HepG2 (cell line): Measurements from ENCODE around the gene TSHZ2. TPM values are rescaled to one million over a fixed set of nuclear protein-coding genes. Genes with fewer than 3 reads are reported as not detected.

ENCODE experiments used
- ADNP ChIP-seq: sonication (generic); formaldehyde crosslinking; IDR thresholded peaks from 2 replicates; pipeline ENCODE4 v1.4.0; 2020; ENCODE audit warnings: missing genetic modification reagents
- AKAP8 ChIP-seq: sonication (generic); formaldehyde crosslinking; IDR thresholded peaks from 2 replicates; pipeline ENCODE4 v1.5.1; 2020; ENCODE audit warnings: mild to moderate bottlenecking, missing genetic modification reagents
- ARID4A ChIP-seq: sonication (generic); formaldehyde crosslinking; IDR thresholded peaks from 2 replicates; pipeline ENCODE4 v1.5.0; 2020; ENCODE audit warnings: mild to moderate bottlenecking, missing genetic modification reagents, borderline replicate concordance
- REXO4 ChIP-seq: sonication (generic); formaldehyde crosslinking; IDR thresholded peaks from 2 replicates; pipeline ENCODE4 v1.8.0; 2022; ENCODE audit warnings: missing genetic modification reagents, mild to moderate bottlenecking, borderline replicate concordance
- SALL1 ChIP-seq: sonication (generic); formaldehyde crosslinking; IDR thresholded peaks from 2 replicates; pipeline ENCODE4 v1.8.0; 2022; ENCODE audit warnings: mild to moderate bottlenecking, missing genetic modification reagents
- ZNF17 ChIP-seq: sonication (generic); formaldehyde crosslinking; IDR thresholded peaks from 2 replicates; pipeline ENCODE4 v1.5.0; 2020; ENCODE audit warnings: mild to moderate bottlenecking, missing genetic modification reagents
- ZNF460 ChIP-seq: sonication (generic); formaldehyde crosslinking; IDR thresholded peaks from 2 replicates; pipeline ENCODE4 v1.5.1; 2020; ENCODE audit warnings: missing genetic modification reagents, mild to moderate bottlenecking, borderline replicate concordance
- ZNF564 ChIP-seq: sonication (generic); formaldehyde crosslinking; IDR thresholded peaks from 2 replicates; pipeline ENCODE4 v1.8.1; 2023; ENCODE audit warnings: mild to moderate bottlenecking, missing genetic modification reagents
- polyA plus RNA-seq, 8 experiments: library from polyadenylated mRNA; depleted of rRNA in 3 of 8; stranded (reverse) in 7 of 8; unstranded in 1 of 8; fragments of >200 nt; fragmentation: Illumina TruSeq in 4 of 8; extraction: Trizol in 4 of 8; gene quantifications; 2 replicates each; pipeline versions ENCODE4 v1.2.1 to v1.2.3, GENCODE V29; 2011 to 2016; ENCODE audit warnings: low read depth in 4 of 8, missing spikeins in 1 of 8, mixed read lengths in 1 of 8; ENCODE audit not compliant: insufficient read depth in 1 of 8
- total RNA-seq, 5 experiments: library from RNA; depleted of rRNA; stranded (reverse); fragments of >200 nt; fragmentation: Illumina TruSeq; extraction: Trizol; gene quantifications; 2 replicates each; pipeline ENCODE4 v1.2.3, GENCODE V29; 2016; ENCODE audit warnings: low read depth in 1 of 5
- TF ChIP-seq, protein P1 (sequence below), 2 experiments: sonication (generic) in 1 of 2; formaldehyde crosslinking in 1 of 2; IDR thresholded peaks; 2 replicates each; pipeline versions ENCODE4 v1.4.0 to v1.6.1; 2018 to 2020; ENCODE audit warnings: missing genetic modification reagents in 2 of 2, borderline replicate concordance in 1 of 2, low read depth in 1 of 2, mild to moderate bottlenecking in 1 of 2, missing biosample characterization in 1 of 2
- TF ChIP-seq, protein P2 (sequence below): sonication (generic); formaldehyde crosslinking; IDR thresholded peaks from 2 replicates; pipeline ENCODE4 v1.8.1; 2023; ENCODE audit warnings: missing genetic modification reagents, inconsistent platforms, borderline replicate concordance
- TF ChIP-seq, protein P3 (sequence below): sonication (generic); formaldehyde crosslinking; IDR thresholded peaks from 2 replicates; pipeline ENCODE4 v1.4.0; 2020; ENCODE audit warnings: missing genetic modification reagents, borderline replicate concordance

Gene TSHZ2
- total and polyA plus RNA-seq, 2 of the 13 experiments (the other 11 are each of a cell fraction or from before 2014, with no cell fraction given), result 0.01 TPM; not detected in 1

DNA sequence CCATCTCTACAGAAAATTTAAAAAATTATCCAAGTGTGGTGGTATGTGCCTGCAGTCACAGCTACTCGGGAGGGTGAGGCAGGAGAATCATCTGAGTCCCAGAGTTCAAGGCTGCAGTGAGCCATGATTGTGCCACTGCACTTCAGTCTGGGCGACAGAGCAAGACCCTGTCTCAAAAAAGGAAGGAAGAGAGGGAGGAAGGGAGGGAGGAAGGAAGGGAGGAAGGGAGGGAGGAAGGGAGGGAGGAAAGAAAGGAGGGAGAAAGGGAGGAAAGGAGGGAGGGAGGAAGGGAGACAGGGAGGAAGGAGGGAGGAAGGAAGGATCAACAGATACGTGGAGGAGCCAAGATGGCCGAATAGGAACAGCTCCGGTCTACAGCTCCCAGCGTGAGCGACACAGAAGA is 531.4 kb downstream of the TSHZ2 start (continued):
- TF ChIP-seq, protein P1, sequence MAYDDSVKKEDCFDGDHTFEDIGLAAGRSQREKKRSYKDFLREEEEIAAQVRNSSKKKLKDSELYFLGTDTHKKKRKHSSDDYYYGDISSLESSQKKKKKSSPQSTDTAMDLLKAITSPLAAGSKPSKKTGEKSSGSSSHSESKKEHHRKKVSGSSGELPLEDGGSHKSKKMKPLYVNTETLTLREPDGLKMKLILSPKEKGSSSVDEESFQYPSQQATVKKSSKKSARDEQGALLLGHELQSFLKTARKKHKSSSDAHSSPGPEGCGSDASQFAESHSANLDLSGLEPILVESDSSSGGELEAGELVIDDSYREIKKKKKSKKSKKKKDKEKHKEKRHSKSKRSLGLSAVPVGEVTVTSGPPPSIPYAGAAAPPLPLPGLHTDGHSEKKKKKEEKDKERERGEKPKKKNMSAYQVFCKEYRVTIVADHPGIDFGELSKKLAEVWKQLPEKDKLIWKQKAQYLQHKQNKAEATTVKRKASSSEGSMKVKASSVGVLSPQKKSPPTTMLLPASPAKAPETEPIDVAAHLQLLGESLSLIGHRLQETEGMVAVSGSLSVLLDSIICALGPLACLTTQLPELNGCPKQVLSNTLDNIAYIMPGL (CRISPR knock-in tag; IDR thresholded peaks at IDR 0.05; ENCODE audit: borderline replicate concordance in 1 of 2, low read depth in 1 of 2), result 0 out of 4 replicates have a peak, but pooled peaks of 1 of the 2 experiments have one; percentile 35
- TF ChIP-seq AKAP8 (no peak), SALL1 (CRISPR knock-in tag) (peak; percentile 25; the same call in 1 of the 2 replicates), ADNP (CRISPR knock-in tag) (no peak), ARID4A (peak; percentile 17; the same call in 1 of the 2 replicates), ZNF564 (CRISPR knock-in tag) (no peak), REXO4 (CRISPR knock-in tag) (no peak), ZNF460 (CRISPR knock-in tag) (peak; percentile 86), ZNF17 (CRISPR knock-in tag) (no peak)
- TF ChIP-seq, protein P2, sequence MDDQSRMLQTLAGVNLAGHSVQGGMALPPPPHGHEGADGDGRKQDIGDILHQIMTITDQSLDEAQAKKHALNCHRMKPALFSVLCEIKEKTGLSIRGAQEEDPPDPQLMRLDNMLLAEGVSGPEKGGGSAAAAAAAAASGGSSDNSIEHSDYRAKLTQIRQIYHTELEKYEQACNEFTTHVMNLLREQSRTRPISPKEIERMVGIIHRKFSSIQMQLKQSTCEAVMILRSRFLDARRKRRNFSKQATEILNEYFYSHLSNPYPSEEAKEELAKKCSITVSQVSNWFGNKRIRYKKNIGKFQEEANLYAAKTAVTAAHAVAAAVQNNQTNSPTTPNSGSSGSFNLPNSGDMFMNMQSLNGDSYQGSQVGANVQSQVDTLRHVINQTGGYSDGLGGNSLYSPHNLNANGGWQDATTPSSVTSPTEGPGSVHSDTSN (CRISPR knock-in tag), result no peak
- TF ChIP-seq, protein P3, sequence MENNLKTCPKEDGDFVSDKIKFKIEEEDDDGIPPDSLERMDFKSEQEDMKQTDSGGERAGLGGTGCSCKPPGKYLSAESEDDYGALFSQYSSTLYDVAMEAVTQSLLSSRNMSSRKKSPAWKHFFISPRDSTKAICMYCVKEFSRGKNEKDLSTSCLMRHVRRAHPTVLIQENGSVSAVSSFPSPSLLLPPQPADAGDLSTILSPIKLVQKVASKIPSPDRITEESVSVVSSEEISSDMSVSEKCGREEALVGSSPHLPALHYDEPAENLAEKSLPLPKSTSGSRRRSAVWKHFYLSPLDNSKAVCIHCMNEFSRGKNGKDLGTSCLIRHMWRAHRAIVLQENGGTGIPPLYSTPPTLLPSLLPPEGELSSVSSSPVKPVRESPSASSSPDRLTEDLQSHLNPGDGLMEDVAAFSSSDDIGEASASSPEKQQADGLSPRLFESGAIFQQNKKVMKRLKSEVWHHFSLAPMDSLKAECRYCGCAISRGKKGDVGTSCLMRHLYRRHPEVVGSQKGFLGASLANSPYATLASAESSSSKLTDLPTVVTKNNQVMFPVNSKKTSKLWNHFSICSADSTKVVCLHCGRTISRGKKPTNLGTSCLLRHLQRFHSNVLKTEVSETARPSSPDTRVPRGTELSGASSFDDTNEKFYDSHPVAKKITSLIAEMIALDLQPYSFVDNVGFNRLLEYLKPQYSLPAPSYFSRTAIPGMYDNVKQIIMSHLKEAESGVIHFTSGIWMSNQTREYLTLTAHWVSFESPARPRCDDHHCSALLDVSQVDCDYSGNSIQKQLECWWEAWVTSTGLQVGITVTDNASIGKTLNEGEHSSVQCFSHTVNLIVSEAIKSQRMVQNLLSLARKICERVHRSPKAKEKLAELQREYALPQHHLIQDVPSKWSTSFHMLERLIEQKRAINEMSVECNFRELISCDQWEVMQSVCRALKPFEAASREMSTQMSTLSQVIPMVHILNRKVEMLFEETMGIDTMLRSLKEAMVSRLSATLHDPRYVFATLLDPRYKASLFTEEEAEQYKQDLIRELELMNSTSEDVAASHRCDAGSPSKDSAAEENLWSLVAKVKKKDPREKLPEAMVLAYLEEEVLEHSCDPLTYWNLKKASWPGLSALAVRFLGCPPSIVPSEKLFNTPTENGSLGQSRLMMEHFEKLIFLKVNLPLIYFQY (CRISPR knock-in tag), result no peak
